B cell (primary cell): ENCODE results near the gene GPM6B. TPM values are rescaled to one million over a fixed set of nuclear protein-coding genes. Genes with fewer than 3 reads are reported as not detected.

Experiments used
- ATAC-seq: fragments of 200-7000 bp; cut with Tn5 transposase; one replicate; pipeline ENCODE4 v1.10.0; 2021; ENCODE audit warnings: low read depth, mild to moderate bottlenecking, moderate number of reproducible peaks, moderate library complexity
- CTCF ChIA-PET: fragments of 350-600 bp; sonication (Branson Sonifier 250); formaldehyde crosslinking; loops from one replicate; lab custom pipeline; 2021; ENCODE audit warnings: antibody characterized with exemption, inconsistent platforms; lab: Charles Lee
- POLR2A ChIA-PET: fragments of 350-600 bp; sonication (Branson Sonifier 250); formaldehyde crosslinking; loops from one replicate; lab custom pipeline; 2021; ENCODE audit warnings: antibody characterized with exemption; lab: Charles Lee
- DNase-seq: peaks from one replicate; pipeline ENCODE4 v3.0.0; 2013
- H2AFZ ChIP-seq: 2 replicates; pipeline ENCODE4 v1.6.1; 2012; ENCODE audit warnings: mild to moderate bottlenecking, low read depth, low read length; ENCODE audit not compliant: insufficient read depth, poor library complexity, severe bottlenecking
- H3K27ac ChIP-seq, 2 donors: 1 replicate in 1 of 2; 2 replicates in 1 of 2; pipeline ENCODE4 v1.5.1; 2012 to 2013; ENCODE audit warnings: low read length in 2 of 2, mild to moderate bottlenecking in 2 of 2, moderate library complexity in 1 of 2
- H3K27me3 ChIP-seq, 4 experiments: fragments of 200-600 bp in 1 of 4; sonication (generic) in 1 of 4; replicated peaks in 1 of 4; 1 replicate in 2 of 4; 2 replicates in 2 of 4; pipeline versions ENCODE4 v1.6.1 to v1.7.0; 2013 to 2016; ENCODE audit warnings: low read length in 3 of 4, mild to moderate bottlenecking in 2 of 4, mixed read lengths in 1 of 4, moderate library complexity in 1 of 4; ENCODE audit not compliant: insufficient read depth in 4 of 4, control insufficient read depth in 3 of 4; ENCODE audit errors: control extremely low read depth in 1 of 4
- H3K36me3 ChIP-seq, 2 experiments: replicated peaks in 1 of 2; 1 replicate in 1 of 2; 2 replicates in 1 of 2; pipeline versions ENCODE4 v1.6.1 to v1.7.1; 2013; ENCODE audit warnings: low read length in 1 of 2; ENCODE audit not compliant: insufficient read depth in 2 of 2, control insufficient read depth in 1 of 2; ENCODE audit errors: control extremely low read depth in 1 of 2, extremely low read depth in 1 of 2
- H3K4me1 ChIP-seq, 2 donors: fragments of 200-600 bp in 1 of 2; sonication (generic) in 1 of 2; 1 replicate in 1 of 2; 2 replicates in 1 of 2; pipeline versions ENCODE4 v1.5.1 to v1.6.1; 2013 to 2017; ENCODE audit warnings: low read length in 2 of 2; ENCODE audit not compliant: control insufficient read depth in 2 of 2, insufficient read depth in 2 of 2
- H3K4me2 ChIP-seq: replicated peaks from 2 replicates; pipeline ENCODE3; 2012; ENCODE audit warnings: mild to moderate bottlenecking, low read depth, low read length; ENCODE audit not compliant: poor library complexity, severe bottlenecking
- H3K4me3 ChIP-seq, 5 experiments: fragments of 200-600 bp in 1 of 5; sonication (generic) in 1 of 5; 1 replicate in 3 of 5; 2 replicates in 2 of 5; pipeline versions ENCODE4 v1.5.1 to v1.7.0; 2011 to 2016; ENCODE audit warnings: low read length in 4 of 5, mild to moderate bottlenecking in 4 of 5, low read depth in 2 of 5, control low read depth in 1 of 5, moderate library complexity in 1 of 5; ENCODE audit not compliant: insufficient read depth in 1 of 5; ENCODE audit errors: control extremely low read depth in 1 of 5, extremely low read depth in 1 of 5
- H3K79me2 ChIP-seq: fragments of 200-600 bp; sonication (generic); one replicate; pipeline ENCODE4 v1.6.0; 2016; ENCODE audit warnings: low read length; ENCODE audit not compliant: control insufficient read depth, insufficient read depth
- H3K9ac ChIP-seq: fragments of 200-600 bp; sonication (generic); 2 replicates; pipeline ENCODE4 v1.6.1; 2017; ENCODE audit warnings: mild to moderate bottlenecking, low read length, moderate library complexity
- H3K9me3 ChIP-seq, 3 donors: one replicate each; pipeline versions ENCODE4 v1.6.1 to v1.7.1; 2013; ENCODE audit warnings: low read length in 2 of 3; ENCODE audit not compliant: control insufficient read depth in 2 of 3, insufficient read depth in 1 of 3; ENCODE audit errors: control extremely low read depth in 1 of 3
- H4K20me1 ChIP-seq: 2 replicates; pipeline ENCODE4 v1.6.0; 2012; ENCODE audit warnings: mild to moderate bottlenecking, low read length; ENCODE audit not compliant: insufficient read depth, control insufficient read depth, poor library complexity, severe bottlenecking
- H3K27ac Mint-ChIP-seq: one replicate; pipeline ENCODE4 v1.8.0; 2021; ENCODE audit warnings: mixed read lengths
- H3K27me3 Mint-ChIP-seq: one replicate; pipeline ENCODE4 v1.8.0; 2021; ENCODE audit warnings: mixed read lengths
- H3K4me1 Mint-ChIP-seq: one replicate; pipeline ENCODE4 v1.8.0; 2021; ENCODE audit warnings: mixed read lengths
- H3K4me3 Mint-ChIP-seq: one replicate; pipeline ENCODE4 v1.8.0; 2021; ENCODE audit warnings: mixed read lengths
- H3K9me3 Mint-ChIP-seq: one replicate; pipeline ENCODE4 v1.8.0; 2022; ENCODE audit warnings: mixed read lengths; ENCODE audit not compliant: insufficient read depth
- CTCF ChIP-seq: fragments of 200-600 bp; IDR thresholded peaks from one replicate; pipeline ENCODE4 v1.8.0; 2022; ENCODE audit warnings: antibody characterized with exemption, mild to moderate bottlenecking
- EZH2 ChIP-seq: IDR thresholded peaks from 2 replicates; pipeline ENCODE4 v1.6.1; 2012; ENCODE audit warnings: borderline replicate concordance, low read depth, mild to moderate bottlenecking, moderate library complexity, low read length; ENCODE audit not compliant: insufficient read depth, poor library complexity, severe bottlenecking
- WGBS: methylation state at CpG from one replicate; pipeline ENCODE4 v1.1.5; 2013; ENCODE audit warnings: missing lambda C conversion rate; ENCODE audit not compliant: insufficient coverage; 5-methylcytosine and 5-hydroxymethylcytosine counted together
- intact Hi-C: fragments of 100-400 bp; cut with micrococcal nuclease; formaldehyde crosslinking; loops from one replicate; pipeline ENCODE4 v1.10.0; 2022
- polyA plus RNA-seq: library from polyadenylated mRNA; depleted of rRNA; stranded (reverse); fragments of >200 nt; gene quantifications from 2 replicates; pipeline ENCODE4 v1.2.3, GENCODE V29; 2012
- total RNA-seq, 2 donors: library from RNA; stranded (reverse); fragments of 120-200 nt in 1 of 2; gene quantifications; 1 replicate in 1 of 2; 2 replicates in 1 of 2; pipeline versions ENCODE4 v1.2.3 to v1.2.4, GENCODE V29; 2013 to 2022

The GPM6B gene
- total and polyA plus RNA-seq, 2 donors (not counting 1 experiment from before 2014, with no cell fraction given), result not detected

- Histone ChIP-seq H3K4me3 (no peak overlapping the region), H3K9ac (no peak overlapping the region), H3K9me3 (no peaks in the 10 kb centered on the region), H3K27me3 (peaks cover 0 to 5% (median 0%) of the 10 kb centered on the region in 4 experiments), H4K20me1 (no peaks in the 10 kb centered on the region), H3K4me1 (no peaks in the 10 kb centered on the region), H3K27ac (no peak overlapping the region), H3K4me2 (no peak overlapping the region), H3K79me2 (no peaks in the 10 kb centered on the region), H2AFZ (no peak overlapping the region), H3K36me3 (no peaks in the 10 kb centered on the region)
- no peak for ATAC-seq
- WGBS, result 67% methylated on average over 1 of the region's 1 CpG
- CTCF ChIA-PET, result no interaction called here
- Mint-ChIP-seq H3K4me1 (peaks cover 3% of the 10 kb centered on the region), H3K9me3 (no peaks in the 10 kb centered on the region), H3K27ac (no peak overlapping the region), H3K4me3 (no peak overlapping the region), H3K27me3 (peaks cover 13% of the 10 kb centered on the region)
- POLR2A ChIA-PET, result no interaction called here
- intact Hi-C loops, result no loop called here
- DNase-seq, result no peak
- TF ChIP-seq CTCF (no peak), EZH2 (no peak)
These were observed 39.0 kb upstream of the GPM6B start for GRCh38 chrX:13855689-13856450.

- ChIA-PET CTCF (interaction anchor here (0.5 to 0.6 kb wide), 2 partner anchors 30 kb away, joined by 4 read pairs; no protein-coding TSS in a partner anchor), POLR2A (no interaction called here)
- Mint-ChIP-seq H3K4me1 (peaks cover 3% of the 10 kb centered on the region), H3K4me3 (no peak overlapping the region), H3K27ac (no peak overlapping the region), H3K9me3 (no peaks in the 10 kb centered on the region), H3K27me3 (peaks cover 8% of the 10 kb centered on the region)
- H3K79me2 ChIP-seq, result no peaks in the 10 kb centered on the region
- no peaks in the 10 kb centered on the region for H3K36me3 ChIP-seq
- no peak overlapping the region for H2AFZ ChIP-seq
- H3K9ac ChIP-seq, result no peak overlapping the region
- no peaks in the 10 kb centered on the region for H3K9me3 ChIP-seq
- H3K4me1 ChIP-seq, result no peaks in the 10 kb centered on the region
- WGBS, result no CpG with 5 or more reads among the region's 2 CpGs
- peaks cover 0 to 3% (median 0%) of the 10 kb centered on the region in 4 experiments for H3K27me3 ChIP-seq
- no peak for DNase-seq
- no peak overlapping the region for H3K4me3 ChIP-seq
- H4K20me1 ChIP-seq, result no peaks in the 10 kb centered on the region
- no peak for ATAC-seq
- intact Hi-C loops, result no loop called here
- no peak overlapping the region for H3K27ac ChIP-seq
- no peak overlapping the region for H3K4me2 ChIP-seq
- TF ChIP-seq CTCF (no peak), EZH2 (no peak)
These were observed 37.1 kb upstream of the GPM6B start for GRCh38 chrX:13854003-13854402.
